DMS 273 (cell line): ENCODE data around the gene NPY2R.

Experiments used
- DNase-seq: peaks from one replicate; lab custom pipeline; 2025; ENCODE audit not compliant: unreplicated experiment; lab: John Stamatoyannopoulos, UW

NPY2R gene

DNA sequence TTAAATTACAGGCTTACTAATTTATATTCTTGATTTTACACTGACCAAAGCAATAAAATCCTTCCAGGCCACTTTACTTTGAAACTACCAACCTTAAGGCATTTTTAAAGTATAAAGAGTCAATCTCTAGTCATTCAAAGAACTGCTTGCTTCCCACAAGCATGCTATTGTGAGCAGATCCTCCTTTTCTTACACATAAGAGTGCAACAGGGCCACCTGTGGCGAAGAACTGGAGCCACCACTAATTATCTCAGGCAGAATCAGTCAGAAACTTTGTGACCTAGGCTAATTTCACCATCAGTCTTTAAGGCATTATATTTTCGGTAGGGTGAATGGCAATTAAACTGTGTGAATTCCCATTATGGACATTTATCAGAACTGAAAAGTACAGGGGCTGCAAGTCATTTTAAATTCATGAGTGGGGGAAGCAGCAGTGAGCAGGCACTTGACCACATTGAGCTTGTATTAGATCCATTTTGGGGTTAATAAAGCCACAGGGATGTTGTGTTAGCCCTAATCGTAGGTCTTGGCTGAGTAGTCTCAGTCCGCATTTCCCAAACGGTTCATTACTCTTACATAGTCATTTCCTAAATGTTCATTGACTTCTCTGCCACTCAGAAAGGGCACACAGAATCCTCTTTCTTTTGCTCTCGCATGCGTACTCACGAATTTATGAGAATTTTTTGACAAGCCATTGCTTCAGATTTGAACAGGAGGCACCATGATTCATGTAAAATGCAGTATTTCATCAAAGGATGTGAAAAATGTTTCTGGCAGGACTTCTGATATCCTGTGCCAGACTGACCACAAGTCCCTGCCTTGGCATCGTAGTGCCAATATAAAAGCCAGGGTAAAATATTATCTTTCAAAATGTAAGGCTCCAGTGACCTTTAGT lies 39.8 kb downstream of the NPY2R start:
- no peak for DNase-seq

- no peak for DNase-seq
Measured at GRCh38 chr4:155249016-155249566, 40.7 kb downstream of the NPY2R start.

- no peak for DNase-seq
Measured at GRCh38 chr4:155252327-155252726, 43.9 kb downstream of the NPY2R start.

GRCh38 chr4:155263480-155263879 lies 55.0 kb downstream of the NPY2R start:
- no peak for DNase-seq

GRCh38 chr4:155265113-155265512 lies 56.7 kb downstream of the NPY2R start:
- no peak for DNase-seq
